ENCODE results near the gene ESYT2.

- TF ChIP-seq GATA2 (IDR thresholded peaks at IDR 0.05; ENCODE audit: low read depth, low read length) (no peak), GATA3 (IDR thresholded peaks at IDR 0.05; ENCODE audit: low read depth, low read length) (no peak)
These were observed 34.0 kb downstream of the ESYT2 start for GRCh38 chr7:158795272-158795671.

All from SH-SY5Y (cell line).